SJCRH30 (cell line): Measurements from ENCODE around the gene ZNF668. TPM values are rescaled to one million over a fixed set of nuclear protein-coding genes. Genes with fewer than 3 reads are reported as not detected.
"Not testable (repeated sequence)": the region's sequence is repeated elsewhere in the genome, so short reads cannot be mapped to it uniquely, and the experiment has no call there.

ENCODE experiments used
- DNase-seq, 2 experiments: peaks; one replicate each; pipeline ENCODE4 v3.0.0-alpha.2; 2015 to 2020
- H3K27ac ChIP-seq: fragments of 250-450 bp; sonication (Bioruptor Pico); 2 replicates; pipeline ENCODE4 v1.5.1; 2020; ENCODE audit warnings: mild to moderate bottlenecking, moderate library complexity
- H3K27me3 ChIP-seq: fragments of 250-450 bp; sonication (Bioruptor Pico); 2 replicates; pipeline ENCODE4 v1.5.1; 2020; ENCODE audit warnings: mild to moderate bottlenecking, moderate library complexity
- H3K36me3 ChIP-seq: fragments of 250-450 bp; sonication (Bioruptor Pico); 2 replicates; pipeline ENCODE4 v1.5.1; 2020; ENCODE audit warnings: mild to moderate bottlenecking, moderate library complexity
- H3K4me1 ChIP-seq: fragments of 250-450 bp; sonication (Bioruptor Pico); 2 replicates; pipeline ENCODE4 v1.5.1; 2020; ENCODE audit warnings: mild to moderate bottlenecking, moderate library complexity
- H3K4me3 ChIP-seq: fragments of 250-450 bp; sonication (Bioruptor Pico); 2 replicates; pipeline ENCODE4 v1.5.1; 2020; ENCODE audit warnings: mild to moderate bottlenecking, moderate library complexity
- H3K9me3 ChIP-seq: fragments of 250-450 bp; sonication (Bioruptor Pico); replicated peaks from 2 replicates; pipeline ENCODE4 v1.5.1; 2020; ENCODE audit warnings: mild to moderate bottlenecking, moderate library complexity
- total RNA-seq: library from RNA; depleted of rRNA; stranded (reverse); fragments of >200 nt; shearing (Covaris generic); gene quantifications from 2 replicates; pipeline ENCODE4 v1.2.3, GENCODE V29; 2014; rRNA removed

The ZNF668 gene
- total RNA-seq, 1 experiment from 2014 or later: 21.8 TPM

DNA sequence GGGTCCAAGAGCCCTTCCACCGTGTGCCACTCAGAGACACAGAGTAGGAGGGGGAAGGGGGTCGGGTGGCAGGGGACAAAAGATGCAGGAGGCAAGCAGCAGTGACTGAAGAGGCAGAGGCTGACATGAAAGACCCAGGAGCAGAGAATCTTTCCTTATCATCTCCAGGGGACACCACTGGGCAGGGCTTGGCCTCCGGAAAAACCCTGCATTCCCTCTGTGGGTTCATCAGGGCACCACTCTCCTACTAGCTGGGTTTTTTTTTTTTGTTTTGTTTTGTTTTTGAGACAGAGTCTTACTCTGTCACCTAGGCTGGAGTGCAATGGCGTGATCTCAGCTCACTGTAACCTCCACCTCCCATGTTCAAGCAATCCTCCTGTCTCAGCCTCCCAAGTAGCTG is 42.8 kb downstream of the ZNF668 start:
- H3K27me3 ChIP-seq: no peaks in the 10 kb centered on the region
- no peaks in the 10 kb centered on the region for H3K9me3 ChIP-seq
- no peak for DNase-seq
- H3K27ac ChIP-seq: no peak overlapping the region
- peaks cover 16% of the 10 kb centered on the region for H3K4me1 ChIP-seq
- peaks cover 7% of the 10 kb centered on the region for H3K36me3 ChIP-seq
- no peak overlapping the region for H3K4me3 ChIP-seq

DNA sequence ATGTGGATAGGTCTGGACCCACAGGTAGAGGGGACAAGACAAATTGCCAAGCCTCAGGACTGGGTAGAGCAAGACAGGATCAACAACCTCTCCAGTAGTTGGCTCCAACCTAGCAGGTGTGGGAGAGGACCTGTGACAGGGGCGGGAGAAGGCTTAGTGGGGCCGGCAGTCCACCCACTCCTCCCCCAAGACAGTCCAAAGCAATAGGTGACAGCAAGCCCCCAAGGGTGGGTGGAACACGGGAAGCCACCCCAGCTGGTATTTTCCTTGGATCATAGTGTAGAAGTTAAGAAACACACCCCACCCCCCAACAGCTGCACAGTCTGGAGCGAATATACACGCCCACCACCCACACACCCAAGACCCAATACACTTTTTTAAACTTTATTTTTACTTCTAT is 44.8 kb downstream of the ZNF668 start:
- no peaks in the 10 kb centered on the region for H3K36me3 ChIP-seq
- no peak overlapping the region for H3K27ac ChIP-seq
- H3K27me3 ChIP-seq: no peaks in the 10 kb centered on the region
- no peaks in the 10 kb centered on the region for H3K9me3 ChIP-seq
- H3K4me1 ChIP-seq: peaks cover 16% of the 10 kb centered on the region
- DNase-seq: peak in 1 of 2 experiments; percentile 24
- no peak overlapping the region for H3K4me3 ChIP-seq

DNA sequence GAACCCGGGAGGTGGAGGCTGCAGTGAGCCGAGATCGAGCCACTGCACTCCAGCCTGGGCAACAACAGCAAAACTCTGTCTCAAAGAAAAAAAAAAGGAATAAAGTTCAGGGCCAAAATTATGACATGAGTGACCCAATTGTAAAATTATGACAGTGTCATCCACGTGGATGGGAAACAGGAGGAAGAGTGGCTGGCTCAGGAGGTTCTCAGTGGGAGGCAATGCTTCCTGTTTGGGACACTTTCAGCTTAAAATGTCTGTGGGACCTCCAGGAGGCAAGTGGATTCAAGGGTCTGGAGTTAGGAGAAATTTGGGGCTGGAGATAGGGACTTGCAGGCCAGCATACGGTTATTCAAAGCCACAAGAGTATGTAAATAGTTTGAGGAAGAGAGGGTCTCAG is 48.7 kb downstream of the ZNF668 start:
- no peaks in the 10 kb centered on the region for H3K9me3 ChIP-seq
- H3K36me3 ChIP-seq: no peaks in the 10 kb centered on the region
- no peak overlapping the region for H3K4me3 ChIP-seq
- no peak for DNase-seq
- H3K4me1 ChIP-seq: peaks cover 24% of the 10 kb centered on the region
- no peak overlapping the region for H3K27ac ChIP-seq
- H3K27me3 ChIP-seq: no peaks in the 10 kb centered on the region

DNA sequence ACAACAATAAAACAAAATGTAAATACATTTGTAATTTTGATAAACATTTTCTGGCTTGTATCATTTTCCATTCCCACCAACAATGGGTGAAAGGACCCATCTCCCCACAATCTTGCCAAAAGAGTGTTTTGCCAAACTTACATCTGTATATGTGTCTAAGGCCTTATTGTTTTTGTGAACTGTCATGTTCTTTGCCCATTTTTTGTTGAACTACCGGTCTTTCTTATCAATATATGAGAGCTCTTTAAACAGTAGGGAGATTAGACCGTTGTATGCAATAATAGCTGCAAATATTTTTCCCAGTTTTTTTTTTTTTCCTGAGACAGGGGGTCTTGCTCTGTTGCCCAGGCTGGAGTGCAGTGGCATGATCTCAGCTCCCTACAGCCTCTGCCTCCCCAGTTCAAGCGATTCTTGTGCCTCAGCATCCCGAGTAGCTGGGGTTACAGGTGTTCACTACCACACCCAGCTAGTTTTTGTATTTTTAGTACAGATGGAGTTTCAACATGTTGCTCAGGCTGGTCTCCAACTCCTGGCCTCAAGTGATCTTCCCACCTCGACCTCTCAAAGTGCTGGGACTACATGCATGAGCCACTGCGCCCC is 50.3 kb downstream of the ZNF668 start:
- Histone ChIP-seq H3K36me3 (no peaks in the 10 kb centered on the region), H3K4me1 (peaks cover 18% of the 10 kb centered on the region), H3K27me3 (no peaks in the 10 kb centered on the region), H3K9me3 (no peaks in the 10 kb centered on the region), H3K4me3 (no peak overlapping the region), H3K27ac (no peak overlapping the region)
- DNase-seq: no peak

DNA sequence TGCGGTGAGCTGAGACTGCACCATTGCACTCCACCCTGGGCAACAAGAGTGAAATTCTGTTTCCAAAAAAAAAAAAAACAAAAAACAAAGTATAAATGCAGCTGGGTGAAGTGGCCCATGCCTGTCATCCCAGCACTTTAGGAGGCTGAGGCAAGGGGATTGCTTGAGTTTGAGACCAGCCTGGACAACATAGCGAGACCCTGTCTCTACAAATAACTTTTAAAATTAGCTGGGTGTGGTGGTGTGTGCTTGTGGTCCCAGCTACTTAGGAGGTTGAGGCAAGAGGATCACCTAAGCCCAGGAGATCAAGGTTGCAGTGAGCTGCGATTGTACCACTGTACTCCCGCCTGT is 50.8 kb downstream of the ZNF668 start:
- no peaks in the 10 kb centered on the region for H3K9me3 ChIP-seq
- H3K4me1 ChIP-seq: peaks cover 14% of the 10 kb centered on the region
- peak overlapping the region; percentile 60; the same call in 1 of the 2 replicates for H3K27ac ChIP-seq
- no peak for DNase-seq
- H3K4me3 ChIP-seq: no peak overlapping the region
- H3K27me3 ChIP-seq: no peaks in the 10 kb centered on the region
- H3K36me3 ChIP-seq: no peaks in the 10 kb centered on the region

DNA sequence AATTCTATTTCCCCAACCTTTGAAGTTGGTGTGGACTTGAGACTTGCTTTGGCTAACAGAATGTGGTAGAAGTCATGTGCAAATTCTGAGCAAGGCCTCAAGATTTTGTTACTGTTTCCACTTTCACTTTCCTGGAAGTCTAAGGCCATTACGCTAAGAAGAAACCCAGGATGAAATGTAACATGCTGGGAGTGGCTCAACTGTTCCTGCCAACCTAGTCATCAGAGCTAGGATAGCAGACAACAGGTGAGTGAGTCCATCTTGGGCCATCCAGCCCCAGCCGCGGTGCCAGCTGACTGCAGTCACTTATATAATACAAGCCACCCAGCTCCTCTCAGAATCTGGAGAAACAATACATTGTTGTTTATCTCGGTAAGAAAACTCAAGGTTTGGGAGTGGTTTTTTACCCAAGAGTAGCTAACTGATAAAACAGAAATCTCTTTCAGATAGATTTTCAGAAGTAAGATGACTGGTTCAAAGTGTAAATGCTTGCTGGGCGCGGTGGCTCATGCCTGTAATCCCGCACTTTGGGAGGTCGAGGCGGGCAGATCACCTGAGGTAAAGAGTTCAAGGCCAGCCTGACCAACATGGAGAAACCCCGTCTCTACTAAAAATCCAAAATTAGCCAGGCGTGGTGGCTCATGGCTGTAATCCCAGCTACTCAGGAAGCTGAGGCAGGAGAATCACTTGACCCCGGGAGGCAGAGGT is 51.3 kb downstream of the ZNF668 start:
- H3K4me1 ChIP-seq: peaks cover 12% of the 10 kb centered on the region
- no peaks in the 10 kb centered on the region for H3K27me3 ChIP-seq
- peak; percentile 65 to 80 for DNase-seq
- H3K9me3 ChIP-seq: no peaks in the 10 kb centered on the region
- no peak overlapping the region for H3K4me3 ChIP-seq
- H3K27ac ChIP-seq: peak overlapping the region; percentile 60; the same call in 1 of the 2 replicates
- H3K36me3 ChIP-seq: no peaks in the 10 kb centered on the region

DNA sequence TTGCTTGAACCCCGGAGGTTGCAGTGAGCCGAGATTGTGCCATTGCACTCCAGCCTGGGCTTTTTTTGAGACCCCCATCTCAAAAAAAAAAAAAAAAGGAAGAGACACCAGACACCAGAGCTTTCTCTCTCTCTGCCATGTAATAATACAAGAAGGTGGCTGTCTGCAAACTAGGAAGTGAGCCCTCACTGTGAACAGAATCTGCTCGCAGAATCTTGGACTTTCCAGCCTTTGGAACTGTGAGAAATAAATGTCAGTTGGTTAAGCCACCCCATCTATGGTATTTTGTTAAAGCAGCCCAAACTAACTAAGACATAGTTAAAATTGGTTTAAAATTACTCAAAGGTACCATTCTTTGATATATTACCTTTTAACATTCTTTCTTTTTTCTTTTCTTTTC is 53.5 kb downstream of the ZNF668 start:
- no peaks in the 10 kb centered on the region for H3K9me3 ChIP-seq
- no peaks in the 10 kb centered on the region for H3K27me3 ChIP-seq
- H3K36me3 ChIP-seq: no peaks in the 10 kb centered on the region

DNA sequence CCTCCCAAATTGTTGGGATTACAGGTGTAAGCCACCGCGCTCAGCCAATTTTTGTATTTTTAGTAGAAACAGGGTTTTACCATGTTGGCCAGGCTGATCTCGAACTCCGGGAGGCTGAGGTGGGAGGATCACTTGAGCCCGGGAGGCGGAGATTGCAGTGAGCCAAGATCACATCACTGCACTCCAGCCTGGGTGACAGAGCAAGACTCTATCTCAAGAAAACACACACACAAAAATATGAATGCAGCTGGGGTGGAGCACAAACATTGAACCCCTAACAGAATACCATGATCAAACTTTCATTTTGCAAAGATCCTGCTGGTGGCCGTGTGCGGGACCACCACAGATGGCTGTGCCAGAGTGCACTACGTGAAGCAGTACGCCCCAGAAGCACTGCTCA is 56.3 kb downstream of the ZNF668 start:
- not testable (repeated sequence) for H3K4me3 ChIP-seq, H3K27ac ChIP-seq, H3K9me3 ChIP-seq, H3K36me3 ChIP-seq, DNase-seq, H3K4me1 ChIP-seq, H3K27me3 ChIP-seq

More for the DNA sequence above, 53.5 kb downstream of the ZNF668 start:
- Histone ChIP-seq H3K4me1 (peaks cover 12% of the 10 kb centered on the region), H3K4me3 (no peak overlapping the region), H3K27ac (no peak overlapping the region)
- DNase-seq: no peak

DNA sequence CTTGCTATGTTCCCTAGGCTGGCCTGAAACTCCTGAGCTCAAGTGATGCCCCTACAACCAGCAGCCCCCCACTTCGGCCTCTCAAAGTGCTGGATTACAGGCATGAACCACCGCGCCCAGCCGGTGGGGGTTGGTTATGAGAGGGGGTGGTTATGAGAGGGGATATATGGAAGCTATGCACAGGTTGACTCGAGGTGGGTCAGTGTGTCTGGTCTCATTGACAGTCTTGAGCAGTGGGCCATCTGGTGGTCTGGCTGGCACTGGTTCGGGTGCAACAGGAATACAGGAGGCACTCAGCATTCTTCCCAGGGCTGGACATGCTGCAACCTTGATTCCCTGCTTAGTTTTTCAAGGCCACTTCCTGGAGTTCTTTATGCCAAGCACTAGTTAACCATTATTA is 58.0 kb downstream of the ZNF668 start:
- H3K27me3 ChIP-seq: 0 out of 2 replicates have a peak, but pooled peaks cover under 1% of the 10 kb centered on the region
- DNase-seq: no peak
- no peak overlapping the region for H3K4me3 ChIP-seq
- H3K9me3 ChIP-seq: no peaks in the 10 kb centered on the region
- no peaks in the 10 kb centered on the region for H3K4me1 ChIP-seq
- no peak overlapping the region for H3K27ac ChIP-seq
- H3K36me3 ChIP-seq: no peaks in the 10 kb centered on the region

DNA sequence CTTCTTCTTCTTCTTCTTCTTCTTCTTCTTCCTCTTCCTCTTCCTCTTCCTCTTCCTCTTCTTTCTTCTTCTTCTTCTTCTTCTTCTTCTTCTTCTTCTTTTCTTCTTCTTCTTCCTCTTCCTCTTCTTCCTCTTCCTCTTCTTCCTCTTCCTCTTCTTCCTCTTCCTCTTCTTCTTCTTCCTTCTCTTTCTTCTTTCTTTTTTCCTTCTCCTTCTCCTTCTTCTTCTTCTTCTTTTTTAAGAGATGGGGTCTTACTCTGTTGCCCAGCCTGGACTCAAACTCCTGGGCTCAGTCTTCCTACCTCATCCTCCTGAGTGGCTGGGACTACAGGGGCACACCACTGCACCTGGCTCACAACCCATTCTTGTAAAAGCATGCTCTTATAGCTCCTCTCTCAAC is 60.7 kb downstream of the ZNF668 start:
- not testable (repeated sequence) for DNase-seq, H3K9me3 ChIP-seq, H3K36me3 ChIP-seq, H3K27ac ChIP-seq, H3K4me1 ChIP-seq, H3K4me3 ChIP-seq, H3K27me3 ChIP-seq

DNA sequence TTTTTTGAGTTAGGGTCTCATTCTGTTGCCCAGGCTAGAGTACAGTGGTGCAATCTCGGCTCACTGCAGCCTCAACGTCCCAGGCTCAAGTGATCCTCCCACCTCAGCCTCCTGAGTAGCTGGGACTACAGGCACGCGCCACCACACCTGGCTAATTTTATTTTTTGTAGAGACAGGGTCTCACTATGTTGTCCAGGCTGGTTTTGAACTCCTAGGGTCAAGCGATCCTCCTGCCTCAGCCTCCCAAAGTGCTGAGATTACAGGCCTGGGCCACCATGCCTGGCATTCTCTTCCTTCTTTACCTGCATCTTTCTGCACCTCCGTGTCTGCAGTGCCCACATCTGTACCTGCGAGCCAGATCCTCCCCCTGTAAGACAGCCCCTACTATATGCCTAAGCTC is 62.2 kb downstream of the ZNF668 start:
- H3K9me3 ChIP-seq, H3K4me1 ChIP-seq, H3K4me3 ChIP-seq, DNase-seq, H3K27ac ChIP-seq, H3K27me3 ChIP-seq, H3K36me3 ChIP-seq: not testable (repeated sequence)

Other genes with a start within 250 kb of the ZNF668 start
- 28.1 and 30.3 TPM in 2 replicates for gene BCL7C, start 180.2 kb downstream of the ZNF668 start, total RNA-seq
- 1.3 and 1.4 TPM in 2 replicates for gene CTF1, start 177.6 kb downstream of the ZNF668 start, total RNA-seq
- gene FBXL19, start 150.7 kb downstream of the ZNF668 start, total RNA-seq: 14.2 and 14.4 TPM in 2 replicates
- 4.0 and 7.0 TPM in 2 replicates for gene ORAI3, start 125.2 kb downstream of the ZNF668 start, total RNA-seq
- gene SETD1A, start 116.5 kb downstream of the ZNF668 start, total RNA-seq: 8.9 TPM in 2 replicates
- gene HSD3B7, start 89.0 kb downstream of the ZNF668 start, total RNA-seq: 2.6 and 3.4 TPM in 2 replicates
- gene STX1B, start 63.6 kb downstream of the ZNF668 start, total RNA-seq: 0.94 and 1.4 TPM in 2 replicates
- gene STX4, start 40.7 kb downstream of the ZNF668 start, total RNA-seq: 22.6 and 23.9 TPM in 2 replicates
- gene ZNF646, start 182 bp upstream of the ZNF668 start, total RNA-seq: 20.3 and 26.4 TPM in 2 replicates
- 2.8 and 4.3 TPM in 2 replicates for gene PRSS53, start 14.7 kb upstream of the ZNF668 start, total RNA-seq
- gene VKORC1, start 20.6 kb upstream of the ZNF668 start, total RNA-seq: 145 and 149 TPM in 2 replicates
- 31.2 and 31.8 TPM in 2 replicates for gene BCKDK, start 34.1 kb upstream of the ZNF668 start, total RNA-seq
- gene KAT8, start 43.4 kb upstream of the ZNF668 start, total RNA-seq: 38.0 and 42.6 TPM in 2 replicates
- not detected in 2 replicates for gene PRSS8, start 61.5 kb upstream of the ZNF668 start, total RNA-seq
- 0.43 and 0.51 TPM in 2 replicates for gene PRSS36, start 75.8 kb upstream of the ZNF668 start, total RNA-seq
- gene FUS, start 105.9 kb upstream of the ZNF668 start, total RNA-seq: 92.1 and 111 TPM in 2 replicates
- not detected in 2 replicates for gene PYCARD, start 128.5 kb upstream of the ZNF668 start, total RNA-seq
- 32.5 and 33.7 TPM in 2 replicates for gene TRIM72, start 139.9 kb upstream of the ZNF668 start, total RNA-seq
- gene PYDC1, start 142.9 kb upstream of the ZNF668 start, total RNA-seq: not detected in 2 replicates
- not detected in 2 replicates for gene ITGAM, start 185.7 kb upstream of the ZNF668 start, total RNA-seq